Stimulated activated CD8-positive, alpha-beta memory T cell treated with anti-CD3 and anti-CD28 coated beads, Interleukin-12 subunit alpha, Interleukin-12 subunit beta, amount 100 ng/mL, for 1 hour (primary cell): ENCODE results near the gene MACROD1.

Source experiments
- DNase-seq: peaks from one replicate; pipeline ENCODE4 v3.0.0-alpha.2; 2020; ENCODE audit warnings: low read depth

Gene MACROD1

GRCh38 chr11:64165842-64166635 is at the start of gene MACROD1:
TSS of gene MACROD1 (minus strand) at chr11:64166113. CDS start at chr11:64165994, 119 bp downstream.
- DNase-seq = peak; percentile 49

GRCh38 chr11:64211181-64211872 is 45.4 kb upstream of the MACROD1 start:
- DNase-seq = no peak

GRCh38 chr11:64210301-64211020 is 44.5 kb upstream of the MACROD1 start:
- no peak for DNase-seq

GRCh38 chr11:64209563-64209843 is 43.6 kb upstream of the MACROD1 start:
- DNase-seq = no peak

- no peak for DNase-seq
Observed at GRCh38 chr11:64208796-64209562, 43.1 kb upstream of the MACROD1 start.

- DNase-seq = no peak
Observed at GRCh38 chr11:64208086-64208795, 42.3 kb upstream of the MACROD1 start.

- peak; percentile 58 for DNase-seq
Observed at GRCh38 chr11:64207256-64208085, 41.6 kb upstream of the MACROD1 start.

GRCh38 chr11:64206457-64207255 is 40.7 kb upstream of the MACROD1 start, which contains the start of gene FERMT3:
TSS of gene FERMT3 (plus strand) at chr11:64206721. CDS start at chr11:64207365, 644 bp downstream.
- no peak for DNase-seq

GRCh38 chr11:64204464-64204989 is 38.6 kb upstream of the MACROD1 start:
- DNase-seq = peak; percentile 75

GRCh38 chr11:64204080-64204440 is 38.1 kb upstream of the MACROD1 start:
- DNase-seq = no peak

GRCh38 chr11:64203421-64204079 is 37.6 kb upstream of the MACROD1 start:
- DNase-seq = no peak

- DNase-seq = no peak
Observed at GRCh38 chr11:64202992-64203391, 37.1 kb upstream of the MACROD1 start.

- DNase-seq = no peak
Observed at GRCh38 chr11:64201543-64201942, 35.6 kb upstream of the MACROD1 start.

GRCh38 chr11:64198511-64198910 is 32.6 kb upstream of the MACROD1 start:
- DNase-seq = no peak

GRCh38 chr11:64196626-64197025 is 30.7 kb upstream of the MACROD1 start:
- no peak for DNase-seq

- no peak for DNase-seq
Observed at GRCh38 chr11:64192434-64192833, 26.5 kb upstream of the MACROD1 start.

- no peak for DNase-seq
Observed at GRCh38 chr11:64186492-64187165, 20.7 kb upstream of the MACROD1 start.
